GM12878 (cell line): ENCODE measurements around the gene ZBTB49. TPM values are rescaled to one million over a fixed set of nuclear protein-coding genes. Genes with fewer than 3 reads are reported as not detected.
A peak's percentile ranks its signal among the peaks of the same experiment; 100 is the strongest.
"Not testable (repeated sequence)": the region's sequence is repeated elsewhere in the genome, so short reads cannot be mapped to it uniquely, and the experiment has no call there.

Source experiments
- ATAC-seq: fragments of 200-7000 bp; cut with Tn5 transposase; 3 replicates; pipeline ENCODE4 v1.9.1; 2020; ENCODE audit warnings: mild to moderate bottlenecking, moderate library complexity
- BruUV-seq: library from RNA; stranded (reverse); fragments of 400-500 nt; replicated peaks from 2 replicates; lab custom pipeline; 2021; lab: Mats Ljungman, UMichigan
- CTCF ChIA-PET: fragments of 300-600 bp; sonication (Branson Sonifier 250); formaldehyde crosslinking; extraction: SDS; loops from one replicate; lab custom pipeline; 2021; ENCODE audit warnings: inconsistent platforms; lab: Yijun Ruan, JAX
- POLR2A ChIA-PET: fragments of 350-600 bp; formaldehyde crosslinking; extraction: SDS; loops from one replicate; lab custom pipeline; 2021; ENCODE audit warnings: inconsistent platforms; lab: Charles Lee
- RAD21 ChIA-PET: fragments of 300-600 bp; sonication (Branson Sonifier 250); formaldehyde crosslinking; loops from one replicate; lab custom pipeline; 2023; ENCODE audit warnings: antibody characterized with exemption; ENCODE audit not compliant: unreplicated experiment; lab: Charles Lee
- SMC1A ChIA-PET: fragments of 300-600 bp; sonication (Branson Sonifier 250); formaldehyde crosslinking; loops from one replicate; lab custom pipeline; 2023; ENCODE audit not compliant: unreplicated experiment, uncharacterized antibody; lab: Charles Lee
- DNase-seq: peaks from one replicate; pipeline ENCODE4 v3.0.0-alpha.2; 2011; ENCODE audit warnings: low read depth, low spot score
- FAIRE-seq: peaks from 3 replicates; lab custom pipeline; 2011; peaks lifted over from hg19 to GRCh38; lab: Jason Lieb, UNC
- H2AFZ ChIP-seq: 2 replicates; pipeline ENCODE4 v1.6.0; 2011; ENCODE audit warnings: low read depth, low read length, control low read depth; ENCODE audit not compliant: control insufficient read depth
- H3K27ac ChIP-seq: 2 replicates; pipeline ENCODE4 v1.5.1; 2011; ENCODE audit warnings: control low read depth; ENCODE audit not compliant: control insufficient read depth, insufficient read depth
- H3K27me3 ChIP-seq, 2 experiments: replicated peaks in 1 of 2; 2 replicates each; pipeline versions ENCODE4 v1.6.0 to v1.6.1; 2011; ENCODE audit warnings: low read length in 1 of 2; ENCODE audit not compliant: control insufficient read depth in 2 of 2, insufficient read depth in 2 of 2
- H3K36me3 ChIP-seq, 2 experiments: 2 replicates each; pipeline ENCODE4 v1.5.1; 2011; ENCODE audit warnings: low read length in 1 of 2; ENCODE audit not compliant: control insufficient read depth in 2 of 2, insufficient read depth in 2 of 2
- H3K4me1 ChIP-seq: 2 replicates; pipeline ENCODE4 v1.6.1; 2011; ENCODE audit warnings: mild to moderate bottlenecking, low read length, moderate library complexity, mixed read lengths; ENCODE audit not compliant: control insufficient read depth, insufficient read depth
- H3K4me2 ChIP-seq: 2 replicates; pipeline ENCODE4 v1.6.0; 2011; ENCODE audit warnings: control low read depth; ENCODE audit not compliant: control insufficient read depth, insufficient read depth
- H3K4me3 ChIP-seq: fragments of 200-600 bp; sonication (generic); 2 replicates; pipeline ENCODE4 v1.5.1; 2016
- H3K79me2 ChIP-seq: 2 replicates; pipeline ENCODE4 v1.6.0; 2011; ENCODE audit warnings: low read length; ENCODE audit not compliant: control insufficient read depth, insufficient read depth
- H3K9ac ChIP-seq: 2 replicates; pipeline ENCODE4 v1.8.0; 2011; ENCODE audit warnings: low read length, control low read depth, mixed read lengths; ENCODE audit not compliant: control insufficient read depth, insufficient read depth
- H3K9me3 ChIP-seq: replicated peaks from 3 replicates; pipeline ENCODE4 v1.5.1; 2011; ENCODE audit warnings: mild to moderate bottlenecking, low read length; ENCODE audit not compliant: control insufficient read depth, insufficient read depth
- H4K20me1 ChIP-seq: 2 replicates; pipeline ENCODE4 v1.6.0; 2011; ENCODE audit not compliant: control insufficient read depth, insufficient read depth
- BHLHE40 ChIP-seq, 2 experiments: fragments of 450-650 bp in 1 of 2; IDR thresholded peaks; 2 replicates each; pipeline ENCODE4 v1.6.1; 2011 to 2017; ENCODE audit warnings: low read depth in 2 of 2, borderline replicate concordance in 1 of 2, improper control_type of control experiment in 1 of 2, low read length in 1 of 2, mild to moderate bottlenecking in 1 of 2
- BMI1 ChIP-seq: fragments of 450-650 bp; IDR thresholded peaks from 2 replicates; pipeline ENCODE4 v1.6.1; 2016; ENCODE audit warnings: mild to moderate bottlenecking, moderate library complexity, borderline replicate concordance
- CBFB ChIP-seq: IDR thresholded peaks from 2 replicates; pipeline ENCODE4 v1.6.1; 2016; ENCODE audit warnings: antibody characterized with exemption, low read depth
- CUX1 ChIP-seq: IDR thresholded peaks from 2 replicates; pipeline ENCODE4 v1.6.1; 2012; ENCODE audit warnings: improper control_type of control experiment, low read depth, low read length; ENCODE audit not compliant: insufficient replicate concordance
- ESRRA ChIP-seq: IDR thresholded peaks from 2 replicates; pipeline ENCODE4 v1.6.1; 2012; ENCODE audit warnings: mild to moderate bottlenecking, low read length, improper control_type of control experiment
- HDGF ChIP-seq: fragments of 450-650 bp; IDR thresholded peaks from 2 replicates; pipeline ENCODE4 v1.6.1; 2016; ENCODE audit warnings: antibody characterized with exemption
- LARP7 ChIP-seq: fragments of 450-650 bp; IDR thresholded peaks from 2 replicates; pipeline ENCODE4 v1.6.1; 2017; ENCODE audit warnings: mild to moderate bottlenecking
- NBN ChIP-seq: fragments of 450-650 bp; IDR thresholded peaks from 2 replicates; pipeline ENCODE4 v1.6.1; 2016
- POLR2A ChIP-seq: IDR thresholded peaks from 2 replicates; pipeline ENCODE4 v1.6.1; 2011; ENCODE audit warnings: low read depth, mild to moderate bottlenecking, low read length
- RAD21 ChIP-seq: IDR thresholded peaks from 2 replicates; pipeline ENCODE4 v1.6.1; 2011; ENCODE audit warnings: mild to moderate bottlenecking, low read depth, low read length, moderate library complexity; ENCODE audit not compliant: insufficient read depth
- RUNX3 ChIP-seq: IDR thresholded peaks from 2 replicates; pipeline ENCODE4 v1.6.1; 2012; ENCODE audit warnings: low read length, inconsistent platforms
- TAF1 ChIP-seq: IDR thresholded peaks from 2 replicates; pipeline ENCODE4 v1.6.1; 2011; ENCODE audit warnings: mild to moderate bottlenecking, low read depth, low read length, borderline replicate concordance
- TCF12 ChIP-seq: IDR thresholded peaks from 2 replicates; pipeline ENCODE4 v1.6.1; 2011; ENCODE audit warnings: low read depth, mild to moderate bottlenecking, low read length
- WGBS: methylation state at CpG from one replicate; pipeline ENCODE4 v1.1.6; 2016; ENCODE audit warnings: low lambda C conversion rate; ENCODE audit not compliant: insufficient replicate concordance, insufficient coverage; ENCODE audit errors: missing lambda C conversion rate; 5-methylcytosine and 5-hydroxymethylcytosine counted together
- in situ Hi-C: fragments of 300-500 bp; cut with MboI; formaldehyde crosslinking; loops from 9 replicates; pipeline ENCODE4 v1.14.3; 2018; ENCODE audit warnings: mixed read lengths
- intact Hi-C: fragments of 100-400 bp; cut with micrococcal nuclease; formaldehyde crosslinking; loops from one replicate; pipeline ENCODE4 v1.14.2; 2022; ENCODE audit not compliant: unreplicated experiment
- polyA plus RNA-seq, 11 experiments: library from polyadenylated mRNA; depleted of rRNA in 4 of 11; unstranded in 6 of 11; stranded (reverse) in 5 of 11; fragments of >200 nt; fragmentation: Nextera tagmentation in 4 of 11; fragmentation: Illumina TruSeq in 1 of 11; extraction: Ambion mirVana in 4 of 11; extraction: Trizol in 1 of 11; gene quantifications; 1 replicate in 1 of 11; 2 replicates in 10 of 11; pipeline versions ENCODE4 v1.2.1 to v1.2.3, GENCODE V29; 2011 to 2016; ENCODE audit warnings: inconsistent platforms in 2 of 11, missing spikeins in 2 of 11, low read depth in 1 of 11
- total RNA-seq, 4 experiments: library from RNA; depleted of rRNA in 3 of 4; stranded (reverse); fragments of >200 nt in 3 of 4; fragmentation: Illumina TruSeq in 1 of 4; extraction: Trizol in 1 of 4; gene quantifications; 2 replicates each; pipeline versions ENCODE4 v1.2.1 to v1.2.3, GENCODE V29; 2013 to 2021

ZBTB49 gene
- total and polyA plus RNA-seq, 10 of the 15 experiments (the other 5 are each of a cell fraction or from before 2014, with no cell fraction given): 0.37 to 4.8 (median 4.1) TPM

GRCh38 chr4:4248885-4249203, 41.2 kb upstream of the ZBTB49 start:
- ChIA-PET POLR2A (interaction anchor here (0.9 kb wide), 1 partner anchor 29 kb away, joined by 3 read pairs; no protein-coding TSS in a partner anchor), CTCF (interaction anchor here (1.0 to 1.6 kb wide), 6 partner anchors 11 to 181 kb away, joined by 3 to 11 read pairs (median 4); no protein-coding TSS in a partner anchor), SMC1A (interaction anchor here (0.8 kb wide), 1 partner anchor 9 kb away, joined by 3 read pairs; no protein-coding TSS in a partner anchor), RAD21 (interaction anchor here (1.1 to 1.6 kb wide), 2 partner anchors 11 to 87 kb away, joined by 3 read pairs; no protein-coding TSS in a partner anchor)
- Histone ChIP-seq H2AFZ (peak overlapping the region; percentile 93), H3K27me3 (no peaks in the 10 kb centered on the region), H4K20me1 (no peaks in the 10 kb centered on the region), H3K9ac (peak overlapping the region; percentile 94), H3K4me1 (peaks cover 7% of the 10 kb centered on the region), H3K36me3 (peaks cover 3 to 6% of the 10 kb centered on the region in 2 experiments; a peak in 3 of 4 replicates)
- ATAC-seq (peak; percentile 8; the same call in 1 of the 3 replicates), DNase-seq (no peak), FAIRE-seq (no peak)
- BruUV-seq: no TSS peak
- in situ Hi-C loops: no loop called here
- 52% methylated on average over 10 of the region's 10 CpGs for WGBS
- intact Hi-C loops: no loop called here
- no peak for TF ChIP-seq CUX1
- TF ChIP-seq TCF12: no peak
- no peak for TF ChIP-seq BMI1
- TF ChIP-seq RAD21: no peak
- TF ChIP-seq ESRRA: no peak
- no peak for TF ChIP-seq POLR2A
- no peak for TF ChIP-seq LARP7
- no peak for TF ChIP-seq TAF1
- no peak for TF ChIP-seq NBN
- 0 out of 2 replicates have a peak, but pooled peaks have one; percentile 15 for TF ChIP-seq RUNX3
- 0 out of 2 replicates have a peak, but pooled peaks have one; percentile 3 for TF ChIP-seq CBFB
- TF ChIP-seq BHLHE40 (IDR thresholded peaks at IDR 0.05; ENCODE audit: borderline replicate concordance in 1 of 2, low read depth in 2 of 2, low read length in 1 of 2): peak; percentile 43 to 51; a peak in 3 of 4 replicates
- no peak for TF ChIP-seq HDGF
- TF ChIP-seq, all 136 proteins: peak for 3
- Histone ChIP-seq H3K4me3 (peak overlapping the region; percentile 97), H3K79me2 (peaks cover 13% of the 10 kb centered on the region), H3K9me3 (no peaks in the 10 kb centered on the region), H3K4me2 (peak overlapping the region; percentile 81), H3K27ac (peak overlapping the region; percentile 84)

GRCh38 chr4:4249342-4249741, 40.7 kb upstream of the ZBTB49 start:
- SMC1A ChIA-PET: interaction anchor here (0.6 to 0.8 kb wide), 2 partner anchors 8 to 16 kb away, joined by 3 read pairs; no protein-coding TSS in a partner anchor
- POLR2A ChIA-PET: interaction anchor here (0.9 kb wide), 1 partner anchor 28 kb away, joined by 3 read pairs; no protein-coding TSS in a partner anchor
- intact Hi-C loops, H3K9me3 ChIP-seq, H4K20me1 ChIP-seq, FAIRE-seq, ATAC-seq, in situ Hi-C loops, DNase-seq, H3K9ac ChIP-seq, H2AFZ ChIP-seq, H3K36me3 ChIP-seq, H3K4me1 ChIP-seq, H3K27me3 ChIP-seq, H3K27ac ChIP-seq, BruUV-seq: not testable (repeated sequence)
- H3K4me3 ChIP-seq: 0 out of 2 replicates have a peak overlapping the region, but pooled peaks have one; percentile 97
- peaks cover 13% of the 10 kb centered on the region for H3K79me2 ChIP-seq
- H3K4me2 ChIP-seq: peak overlapping the region; percentile 81
- RAD21 ChIA-PET: interaction anchor here (1.1 to 1.6 kb wide), 2 partner anchors 10 to 87 kb away, joined by 3 read pairs; no protein-coding TSS in a partner anchor
- CTCF ChIA-PET: interaction anchor here (1.0 to 1.6 kb wide), 6 partner anchors 10 to 181 kb away, joined by 3 to 11 read pairs (median 4); no protein-coding TSS in a partner anchor
- 97% methylated on average over 15 of the region's 15 CpGs for WGBS
